Measurements from ENCODE around the gene LHFPL2.

Gene LHFPL2

GRCh38 chr5:78543292-78543691 is 105.3 kb downstream of the LHFPL2 start:
- Histone ChIP-seq H3K4me2 (ENCODE audit: low read length) (no peak overlapping the region), H3K27ac (ENCODE audit: low read depth, low read length) (no peak overlapping the region), H3K9me3 (ENCODE audit: control insufficient read depth, insufficient read depth, low read length) (no peaks in the 10 kb centered on the region), H3K27me3 (ENCODE audit: control insufficient read depth, low read length) (no peaks in the 10 kb centered on the region), H3K9me2 (replicated peaks; ENCODE audit: control insufficient read depth, low read length) (no peaks in the 10 kb centered on the region), H3K36me3 (ENCODE audit: control insufficient read depth, low read length) (no peaks in the 10 kb centered on the region), H3K4me3 (ENCODE audit: low read length) (no peak overlapping the region), H3K4me1 (ENCODE audit: control insufficient read depth, low read length) (no peaks in the 10 kb centered on the region), H3K79me2 (ENCODE audit: control insufficient read depth, low read length) (no peaks in the 10 kb centered on the region), H3F3A (ENCODE audit: control insufficient read depth, insufficient read depth) (no peaks in the 10 kb centered on the region), H4K20me1 (ENCODE audit: control insufficient read depth, insufficient read depth, low read depth, low read length) (no peaks in the 10 kb centered on the region)
- TF ChIP-seq, protein P1, sequence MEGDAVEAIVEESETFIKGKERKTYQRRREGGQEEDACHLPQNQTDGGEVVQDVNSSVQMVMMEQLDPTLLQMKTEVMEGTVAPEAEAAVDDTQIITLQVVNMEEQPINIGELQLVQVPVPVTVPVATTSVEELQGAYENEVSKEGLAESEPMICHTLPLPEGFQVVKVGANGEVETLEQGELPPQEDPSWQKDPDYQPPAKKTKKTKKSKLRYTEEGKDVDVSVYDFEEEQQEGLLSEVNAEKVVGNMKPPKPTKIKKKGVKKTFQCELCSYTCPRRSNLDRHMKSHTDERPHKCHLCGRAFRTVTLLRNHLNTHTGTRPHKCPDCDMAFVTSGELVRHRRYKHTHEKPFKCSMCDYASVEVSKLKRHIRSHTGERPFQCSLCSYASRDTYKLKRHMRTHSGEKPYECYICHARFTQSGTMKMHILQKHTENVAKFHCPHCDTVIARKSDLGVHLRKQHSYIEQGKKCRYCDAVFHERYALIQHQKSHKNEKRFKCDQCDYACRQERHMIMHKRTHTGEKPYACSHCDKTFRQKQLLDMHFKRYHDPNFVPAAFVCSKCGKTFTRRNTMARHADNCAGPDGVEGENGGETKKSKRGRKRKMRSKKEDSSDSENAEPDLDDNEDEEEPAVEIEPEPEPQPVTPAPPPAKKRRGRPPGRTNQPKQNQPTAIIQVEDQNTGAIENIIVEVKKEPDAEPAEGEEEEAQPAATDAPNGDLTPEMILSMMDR (IDR thresholded peaks at IDR 0.05; ENCODE audit: low read depth, low read length, poor library complexity, severe bottlenecking) = no peak
- no peak for TF ChIP-seq EZH2phosphoT487 (IDR thresholded peaks at IDR 0.05; ENCODE audit: borderline replicate concordance, low read length)

DNA sequence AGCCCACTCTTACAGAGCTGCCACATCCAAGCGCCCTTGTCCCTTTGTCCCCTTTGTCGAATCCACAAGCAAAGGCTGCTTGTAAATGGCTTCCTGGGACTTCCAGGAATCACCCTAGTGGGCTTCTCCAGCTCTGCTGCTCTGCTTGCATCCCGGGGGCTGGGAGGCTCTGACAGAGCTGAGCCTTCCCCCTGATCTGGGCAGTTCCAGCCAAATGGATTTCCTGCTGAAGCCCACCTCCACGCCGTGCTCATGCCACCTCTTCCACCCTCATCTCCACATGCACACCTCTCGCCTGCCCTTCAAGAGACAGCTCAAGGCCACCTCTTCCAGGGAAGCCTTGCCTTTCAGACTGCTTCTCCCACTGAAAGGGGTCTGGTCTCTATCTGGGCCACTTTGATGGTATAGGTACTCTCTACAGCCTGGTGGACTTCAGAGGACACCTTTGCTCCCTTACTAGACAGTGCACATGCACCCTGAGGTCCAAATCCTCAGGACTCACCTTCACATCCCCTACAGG is 106.2 kb downstream of the LHFPL2 start:
- Histone ChIP-seq H3K9me2 (replicated peaks; ENCODE audit: control insufficient read depth, low read length) (no peaks in the 10 kb centered on the region), H3K4me2 (ENCODE audit: low read length) (no peak overlapping the region), H4K20me1 (ENCODE audit: control insufficient read depth, insufficient read depth, low read depth, low read length) (no peaks in the 10 kb centered on the region), H3K79me2 (ENCODE audit: control insufficient read depth, low read length) (no peaks in the 10 kb centered on the region), H3K9me3 (ENCODE audit: control insufficient read depth, insufficient read depth, low read length) (no peaks in the 10 kb centered on the region), H3K27ac (ENCODE audit: low read depth, low read length) (no peak overlapping the region), H3F3A (ENCODE audit: control insufficient read depth, insufficient read depth) (no peaks in the 10 kb centered on the region), H3K4me1 (ENCODE audit: control insufficient read depth, low read length) (no peaks in the 10 kb centered on the region), H3K36me3 (ENCODE audit: control insufficient read depth, low read length) (no peaks in the 10 kb centered on the region), H3K27me3 (ENCODE audit: control insufficient read depth, low read length) (no peaks in the 10 kb centered on the region), H3K4me3 (ENCODE audit: low read length) (no peak overlapping the region)
- TF ChIP-seq, protein P1 (IDR thresholded peaks at IDR 0.05; ENCODE audit: low read depth, low read length, poor library complexity, severe bottlenecking) = no peak
- TF ChIP-seq EZH2phosphoT487 (IDR thresholded peaks at IDR 0.05; ENCODE audit: borderline replicate concordance, low read length) = no peak

DNA sequence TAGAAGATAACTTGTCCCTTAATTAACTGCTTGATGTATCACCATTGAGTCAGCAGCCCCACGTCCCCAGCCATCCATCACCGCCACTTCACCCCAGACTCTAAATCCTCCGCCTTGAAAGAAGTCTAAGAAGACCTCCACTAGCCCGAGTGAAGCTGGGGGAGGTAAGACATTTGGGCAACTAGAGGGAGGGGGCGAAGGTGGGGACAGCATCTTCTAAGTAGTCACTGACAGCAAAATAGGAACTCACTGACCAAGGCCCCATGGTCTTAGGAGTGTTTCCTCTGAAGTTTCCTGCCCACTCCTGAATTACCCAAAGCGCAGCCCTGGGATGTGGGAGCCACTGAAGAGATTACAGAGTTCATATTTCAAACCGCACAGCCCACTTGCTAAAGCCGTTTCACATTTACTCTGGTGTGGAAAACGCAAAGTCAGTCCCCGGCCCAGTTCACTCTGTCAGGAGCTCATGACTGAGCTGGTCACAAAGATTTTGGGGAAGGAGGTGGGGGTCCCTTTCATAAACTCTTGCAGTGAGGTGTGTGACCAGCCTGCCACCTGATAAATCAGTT is 107.4 kb downstream of the LHFPL2 start:
- no peaks in the 10 kb centered on the region for H3K9me3 ChIP-seq (ENCODE audit: control insufficient read depth, insufficient read depth, low read length)
- no peak overlapping the region for H3K4me2 ChIP-seq (ENCODE audit: low read length)
- H3K4me1 ChIP-seq (ENCODE audit: control insufficient read depth, low read length) = no peaks in the 10 kb centered on the region
- H3K27ac ChIP-seq (ENCODE audit: low read depth, low read length) = no peak overlapping the region
- H3F3A ChIP-seq (ENCODE audit: control insufficient read depth, insufficient read depth) = no peaks in the 10 kb centered on the region
- H4K20me1 ChIP-seq (ENCODE audit: control insufficient read depth, insufficient read depth, low read depth, low read length) = no peaks in the 10 kb centered on the region
- H3K27me3 ChIP-seq (ENCODE audit: control insufficient read depth, low read length) = no peaks in the 10 kb centered on the region
- H3K9me2 ChIP-seq (replicated peaks; ENCODE audit: control insufficient read depth, low read length) = no peaks in the 10 kb centered on the region
- no peaks in the 10 kb centered on the region for H3K79me2 ChIP-seq (ENCODE audit: control insufficient read depth, low read length)
- no peaks in the 10 kb centered on the region for H3K36me3 ChIP-seq (ENCODE audit: control insufficient read depth, low read length)
- TF ChIP-seq, protein P1 (IDR thresholded peaks at IDR 0.05; ENCODE audit: low read depth, low read length, poor library complexity, severe bottlenecking) = no peak
- no peak for TF ChIP-seq EZH2phosphoT487 (IDR thresholded peaks at IDR 0.05; ENCODE audit: borderline replicate concordance, low read length)
- H3K4me3 ChIP-seq (ENCODE audit: low read length) = no peak overlapping the region
